Fibroblast of skin of left biceps (primary cell): ENCODE data around the gene SUMF1.

Source experiments
- DNase-seq, 2 experiments: peaks; one replicate each; pipeline ENCODE4 v3.0.0-alpha.2; 2013; ENCODE audit warnings: low read depth in 2 of 2

SUMF1 gene

DNA sequence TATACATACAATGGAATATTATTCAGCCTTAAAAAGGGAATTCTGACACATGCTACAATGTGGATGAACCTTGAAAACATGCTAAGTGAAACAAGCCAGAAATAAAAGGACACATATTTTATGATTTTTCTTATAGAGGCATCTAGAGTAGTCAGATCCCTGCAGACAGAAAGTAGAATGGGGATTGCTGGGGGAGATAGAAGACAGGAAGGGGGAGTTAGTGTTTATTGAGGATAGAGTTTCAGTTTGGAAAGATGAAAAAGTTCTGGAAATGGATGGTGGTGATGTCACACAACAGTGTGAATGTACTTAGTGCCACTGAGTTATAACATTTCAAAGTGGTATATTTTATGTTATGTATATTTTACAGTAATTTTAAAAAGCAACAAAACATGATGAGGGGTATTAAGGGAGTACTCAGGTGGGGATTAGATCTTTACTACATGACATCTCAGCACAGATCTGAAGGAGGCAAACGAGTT, 30.8 kb upstream of the SUMF1 start:
- DNase-seq = no peak

- DNase-seq = no peak
Measured at GRCh38 chr3:4497005-4497692, 30.1 kb upstream of the SUMF1 start.

DNA sequence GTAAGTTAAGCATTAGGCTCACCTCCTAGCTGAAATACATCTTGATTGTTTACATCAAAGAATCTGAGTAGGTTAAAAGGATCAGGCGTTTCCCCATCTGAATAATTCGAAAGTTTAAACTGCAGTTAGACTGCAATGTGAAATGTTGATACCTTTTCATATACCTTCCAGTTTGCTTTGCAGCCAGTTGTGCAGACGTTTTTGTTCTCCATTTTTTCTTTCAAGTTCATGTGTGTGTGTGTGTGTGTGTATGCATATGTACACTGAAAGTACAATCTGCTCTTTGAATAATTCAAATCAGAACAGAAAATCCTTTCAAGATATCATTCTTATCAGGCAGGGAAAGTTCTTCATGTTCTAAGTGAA, 29.0 kb upstream of the SUMF1 start:
- DNase-seq = no peak

DNA sequence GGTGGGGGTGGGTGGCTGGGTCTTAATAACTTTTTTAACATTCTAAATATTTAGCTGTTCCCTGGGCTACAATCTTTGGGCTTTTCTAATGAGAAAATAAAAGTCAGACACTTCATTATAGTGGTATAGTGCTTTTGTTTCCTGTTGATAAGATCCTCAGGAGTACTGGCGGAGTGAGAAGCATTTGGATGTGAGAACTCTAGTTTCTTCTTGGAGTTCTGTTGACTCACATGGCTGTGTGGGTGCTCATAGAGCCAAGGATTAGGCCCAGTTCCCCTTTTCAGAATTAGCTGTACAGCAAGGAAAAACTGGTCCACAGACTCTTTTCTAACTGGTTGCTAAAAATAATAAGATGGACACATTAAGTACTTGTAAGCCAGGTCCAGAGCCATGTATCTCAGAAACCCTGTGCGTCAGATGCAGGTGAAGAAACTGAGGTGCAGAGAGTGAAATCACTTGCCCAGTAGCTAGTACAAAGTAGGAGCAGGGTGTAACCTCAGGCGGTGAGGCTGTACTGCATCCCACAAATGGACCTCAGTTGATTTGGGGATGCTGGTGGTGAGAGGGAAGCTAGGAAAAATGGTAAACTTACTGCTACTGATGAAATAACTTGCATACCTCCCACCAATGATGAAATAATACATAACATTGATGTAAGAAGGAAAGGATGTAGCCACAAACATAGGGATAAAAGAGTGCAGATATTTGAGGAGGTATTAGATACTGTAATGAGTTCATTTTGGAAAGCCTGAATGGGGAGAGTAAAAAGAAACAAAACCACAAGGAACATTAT, 28.4 kb upstream of the SUMF1 start:
- DNase-seq = no peak

- no peak for DNase-seq
Measured at GRCh38 chr3:4494895-4495264, 27.8 kb upstream of the SUMF1 start.

DNA sequence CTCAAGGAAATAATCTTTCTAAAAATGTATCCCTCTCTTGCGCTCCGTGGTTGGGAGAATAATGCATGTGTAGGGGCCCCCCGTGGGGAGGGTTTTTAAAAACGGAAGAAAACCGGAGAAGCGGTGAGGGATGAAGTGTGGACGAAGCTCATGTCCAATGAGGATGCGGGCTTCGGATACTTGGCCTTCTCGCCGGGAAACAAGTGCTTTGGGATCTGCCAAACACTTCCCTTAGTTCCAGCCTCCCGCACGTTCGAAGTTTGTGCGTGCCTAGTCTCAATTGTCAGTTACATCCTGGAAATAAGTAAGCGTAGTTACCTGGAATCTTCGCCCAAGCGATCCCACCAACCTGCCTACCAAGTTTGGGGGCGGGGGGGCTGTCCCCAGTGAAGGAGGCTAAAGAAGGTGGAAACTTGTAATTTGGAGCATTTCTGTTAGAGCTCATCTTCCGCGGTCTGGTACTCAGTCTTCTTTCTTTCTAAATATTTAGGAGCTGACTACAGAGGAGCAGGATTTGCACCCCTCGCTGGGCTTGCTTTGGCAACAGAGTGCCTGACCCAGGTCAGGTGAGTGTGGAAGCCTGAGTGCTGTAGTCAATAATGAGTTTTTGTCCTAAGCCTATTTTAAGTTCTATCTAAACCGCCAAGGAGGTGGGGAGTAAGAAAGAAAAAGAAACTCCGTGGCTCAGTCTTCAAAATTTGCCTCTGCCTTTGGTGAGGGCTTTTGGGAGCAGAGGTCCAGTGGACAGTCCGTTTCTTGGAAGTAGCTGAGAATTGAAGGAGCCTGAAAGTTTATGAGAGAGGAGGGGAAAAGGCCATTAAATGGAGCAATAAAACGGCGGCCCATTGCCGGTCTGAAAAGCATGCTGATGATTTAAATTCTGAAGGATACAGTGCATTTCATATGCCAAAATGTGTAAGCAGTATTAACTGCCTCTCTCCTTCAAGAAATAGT, 27.1 kb upstream of the SUMF1 start:
- no peak for DNase-seq

DNA sequence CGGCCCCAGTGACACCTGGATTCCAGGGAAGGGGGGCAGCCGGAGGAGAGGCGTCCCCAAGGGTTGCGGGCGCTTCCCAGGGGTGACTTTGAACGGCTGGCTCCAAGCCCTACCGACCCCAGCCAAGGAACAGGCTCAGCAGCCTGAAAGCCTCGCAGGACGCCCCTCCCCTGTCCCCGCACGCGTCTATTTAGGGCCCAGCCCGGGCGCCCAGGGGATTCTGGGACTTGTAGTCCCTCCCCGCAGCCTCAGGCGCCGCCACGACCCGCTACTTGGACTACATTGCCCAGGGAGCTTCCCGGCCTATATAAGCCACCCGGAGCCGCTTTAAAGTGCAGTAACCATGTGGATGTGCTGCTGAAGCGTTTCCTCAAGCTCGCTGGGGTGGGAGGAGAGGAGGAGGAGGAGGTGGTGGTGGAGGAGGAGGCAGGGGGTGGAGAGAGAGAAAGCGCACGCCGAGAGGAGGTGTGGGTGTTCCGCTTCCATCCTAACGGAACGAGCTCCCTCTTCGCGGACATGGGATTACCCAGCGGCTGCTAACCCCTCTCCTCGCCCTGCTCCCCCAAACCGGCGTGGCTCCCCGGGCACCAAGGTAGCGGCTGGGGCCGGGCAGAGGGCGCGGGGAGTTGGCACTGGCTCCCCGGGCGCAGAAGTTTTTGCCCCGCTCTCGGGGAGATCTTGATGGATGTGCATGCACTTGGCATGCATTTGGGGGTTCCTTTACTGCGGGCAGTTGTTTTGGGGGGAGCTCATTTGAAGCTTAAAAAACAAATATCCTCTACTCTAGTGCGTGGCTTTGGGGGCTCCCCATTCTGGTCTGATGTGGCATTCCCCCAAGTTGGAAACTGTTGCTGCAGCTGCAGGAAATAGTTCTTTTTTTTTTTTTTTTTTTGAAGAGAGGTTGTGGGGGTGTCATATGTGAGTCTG, 26.2 kb upstream of the SUMF1 start, which contains the start of gene ITPR1:
Gene ITPR1 (plus strand): TSS at position 335 of the 927 bp plus-strand sequence. CDS start 23,144 bp downstream, outside the sequence.
- peak; percentile 97 to 98 for DNase-seq

DNA sequence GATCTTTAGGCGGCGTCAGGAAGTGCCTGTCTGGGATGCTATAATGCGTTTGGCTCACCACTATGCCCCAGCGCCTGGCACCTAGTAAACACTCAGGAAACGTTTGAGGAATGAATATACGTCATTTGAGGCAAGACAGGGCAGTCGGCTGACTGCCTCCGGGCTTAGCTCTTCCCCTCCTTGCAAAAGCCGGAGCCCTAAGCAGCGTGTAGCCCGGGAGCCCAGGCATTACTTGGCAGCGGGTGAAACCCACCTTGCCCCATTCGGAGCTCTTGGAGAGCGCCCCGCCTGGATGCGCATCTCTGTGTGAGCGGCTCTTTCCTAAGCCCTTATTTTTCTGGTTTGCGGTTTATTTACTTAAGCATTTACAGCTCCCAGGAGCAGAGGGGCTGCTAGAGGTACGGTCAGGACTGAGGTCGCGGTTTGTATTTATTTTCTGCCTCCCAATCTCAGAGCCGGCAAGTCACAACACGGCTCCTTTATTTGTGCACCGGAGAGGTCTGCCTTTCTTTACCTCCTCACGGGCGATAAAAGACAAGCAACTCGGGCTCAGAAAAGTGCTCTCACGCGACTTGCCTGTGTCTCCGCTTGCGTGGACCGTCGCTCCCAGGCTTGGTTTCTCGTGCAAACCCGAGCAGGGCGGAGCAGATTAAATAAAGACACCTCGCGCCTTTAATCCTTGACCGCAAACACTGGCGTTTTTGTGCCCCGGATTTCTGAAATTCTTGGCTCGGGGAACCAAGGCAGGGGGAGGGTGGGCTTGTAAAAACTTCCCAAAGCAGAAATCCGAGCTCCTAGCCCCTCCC, 25.3 kb upstream of the SUMF1 start:
- DNase-seq = no peak

DNA sequence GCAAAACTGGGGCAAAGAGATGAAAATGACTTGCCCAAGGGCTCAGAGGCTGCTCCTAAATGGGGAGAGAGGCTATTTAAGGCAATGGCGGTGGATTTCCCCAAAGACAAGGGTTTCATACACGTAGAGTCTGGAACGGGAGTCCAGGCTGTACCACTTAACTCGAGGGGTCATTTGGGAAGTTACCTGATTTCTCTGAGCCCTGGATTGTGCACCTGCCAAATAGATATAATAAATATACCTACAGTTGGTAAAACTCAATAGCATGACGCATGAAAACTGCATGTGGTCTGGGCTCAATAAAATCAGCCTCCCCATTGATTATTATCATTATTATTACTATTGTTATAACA, 24.8 kb upstream of the SUMF1 start:
- no peak for DNase-seq

GRCh38 chr3:4478261-4478660, 11.2 kb upstream of the SUMF1 start:
- DNase-seq = no peak

DNA sequence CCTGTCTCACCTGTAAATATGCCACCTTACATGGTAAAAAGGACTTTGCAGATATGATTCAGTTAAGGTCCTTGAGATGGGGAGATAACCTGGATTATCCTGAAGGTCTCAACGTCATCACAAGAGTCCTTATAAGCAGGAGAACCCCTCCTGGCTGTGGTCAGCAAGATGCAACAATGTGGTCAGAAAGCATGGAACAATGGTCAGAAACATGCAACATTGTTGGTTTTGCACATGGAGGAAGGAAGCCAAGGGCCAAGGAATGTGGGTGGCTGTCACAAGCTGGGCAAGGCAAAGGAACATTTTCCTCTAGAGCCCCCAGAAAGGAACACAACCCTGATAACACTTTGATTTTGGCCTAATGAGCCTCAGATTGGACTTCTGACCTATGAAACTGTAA, 9.4 kb upstream of the SUMF1 start:
- no peak for DNase-seq

DNA sequence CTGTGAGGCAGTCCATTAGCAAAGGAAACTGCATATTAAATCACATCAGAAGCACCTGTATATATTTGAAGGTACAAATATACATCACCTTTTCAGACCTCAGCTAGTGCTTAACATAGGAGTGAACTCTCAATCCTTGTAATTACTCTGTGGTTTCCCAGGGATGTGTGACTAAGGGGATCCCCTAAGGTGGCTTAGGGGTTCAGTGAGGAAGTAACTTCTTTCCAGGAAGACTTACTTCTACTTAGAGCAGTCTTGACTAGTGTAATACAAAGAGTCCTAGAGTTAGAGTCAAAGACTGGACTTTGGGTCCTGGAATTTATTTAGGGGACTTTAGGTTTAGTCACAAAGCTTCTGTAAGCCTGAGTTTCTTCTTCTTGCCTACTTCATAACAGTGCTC, 8.7 kb upstream of the SUMF1 start:
- DNase-seq = no peak

GRCh38 chr3:4474683-4475490, 7.8 kb upstream of the SUMF1 start:
- DNase-seq = no peak

GRCh38 chr3:4472766-4473165, 5.7 kb upstream of the SUMF1 start:
- DNase-seq = no peak

DNA sequence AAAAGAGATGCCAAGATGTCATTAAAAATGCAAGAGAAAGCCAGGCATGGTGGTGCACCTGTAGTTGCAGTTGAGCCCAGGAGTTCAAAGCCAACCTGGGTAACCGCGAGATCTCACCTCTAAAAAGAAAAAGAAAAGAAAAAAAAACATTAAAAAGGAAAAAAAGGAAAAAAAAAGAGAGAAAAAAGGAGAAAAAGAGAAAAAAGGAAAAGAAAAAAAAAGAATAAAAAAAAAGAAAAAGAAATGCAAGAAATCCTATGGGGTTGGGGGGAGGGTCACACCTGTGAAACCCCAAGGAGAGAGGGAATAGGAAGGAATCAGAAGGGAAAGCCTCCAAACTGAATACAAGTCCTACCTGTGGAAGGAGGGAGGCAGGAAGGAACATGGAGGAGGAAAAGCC, 5.2 kb upstream of the SUMF1 start:
- no peak for DNase-seq

- no peak for DNase-seq
Measured at GRCh38 chr3:4471907-4472306, 4.8 kb upstream of the SUMF1 start.

GRCh38 chr3:4467522-4467867, 426 bp upstream of the SUMF1 start:
- no peak for DNase-seq

- no peak for DNase-seq
Measured at GRCh38 chr3:4464576-4464975, 2.5 kb downstream of the SUMF1 start.

GRCh38 chr3:4462369-4463040, 4.6 kb downstream of the SUMF1 start:
- no peak for DNase-seq
